Adrenal gland (tissue), 12 donors: ENCODE results near the gene TMC2. TPM values are rescaled to one million over a fixed set of nuclear protein-coding genes. Genes with fewer than 3 reads are reported as not detected.

ENCODE experiments used
- DNase-seq, 7 donors: peaks; one replicate each; pipeline ENCODE4 v3.0.0-alpha.2; 2019 to 2020
- H3K27ac ChIP-seq, 5 donors: fragments of 200-600 bp; sonication (generic) in 4 of 5; 1 replicate in 3 of 5; 2 replicates in 2 of 5; pipeline versions ENCODE4 v1.5.1 to v1.8.0; 2016 to 2020; ENCODE audit warnings: mild to moderate bottlenecking in 1 of 5
- H3K27me3 ChIP-seq: fragments of 200-600 bp; 2 replicates; pipeline ENCODE4 v1.8.0; 2021
- H3K36me3 ChIP-seq, 2 donors: fragments of 200-600 bp; replicated peaks in 1 of 2; 1 replicate in 1 of 2; 2 replicates in 1 of 2; pipeline versions ENCODE4 v1.5.1 to v1.8.0; 2018 to 2022
- H3K4me1 ChIP-seq, 2 donors: fragments of 200-600 bp; replicated peaks in 1 of 2; 1 replicate in 1 of 2; 2 replicates in 1 of 2; pipeline versions ENCODE4 v1.5.1 to v1.8.0; 2018 to 2021
- H3K4me3 ChIP-seq, 4 donors: fragments of 200-600 bp; sonication (generic) in 3 of 4; one replicate each; pipeline ENCODE4 v1.5.1; 2016 to 2018
- H3K9me3 ChIP-seq, 3 donors: fragments of 200-600 bp; sonication (generic) in 1 of 3; replicated peaks in 1 of 3; 1 replicate in 2 of 3; 2 replicates in 1 of 3; pipeline versions ENCODE4 v1.5.1 to v1.8.0; 2016 to 2021
- POLR2A ChIP-seq, 2 donors: fragments of 450-650 bp; IDR thresholded peaks; one replicate each; pipeline ENCODE4 v1.6.1; 2017; ENCODE audit warnings: antibody characterized with exemption in 2 of 2, mild to moderate bottlenecking in 2 of 2, moderate library complexity in 1 of 2
- WGBS, 4 donors: extraction: QIAGEN DNeasy Blood & Tissue Kit in 2 of 4; methylation state at CpG; one replicate each; pipeline versions ENCODE4 v1.1.5 to v1.1.7; 2013 to 2017; 5-methylcytosine and 5-hydroxymethylcytosine counted together
- intact Hi-C, 2 donors: fragments of 100-400 bp; cut with DNase I; formaldehyde crosslinking; loops; one replicate each; pipeline versions ENCODE4 v1.14.1 to v1.15.0; 2022 to 2023
- polyA plus RNA-seq, 3 donors: library from polyadenylated mRNA; stranded (reverse); fragments of 200-250 nt in 2 of 3; fragments of 350-450 nt in 1 of 3; fragmentation: Illumina TruSeq in 1 of 3; extraction: RNeasy Lipid Tissue Mini Kit (QIAGEN cat#74804) in 1 of 3; gene quantifications; one replicate each; pipeline ENCODE4 v1.2.3, GENCODE V29; 2013 to 2014
- total RNA-seq, 9 donors: library from RNA; depleted of rRNA in 4 of 9; stranded (reverse); fragments of >200 nt in 4 of 9; fragments of 120-200 nt in 1 of 9; fragmentation: NEBNext Ultra II Directional in 1 of 9; extraction: Animal tissue kit (Norgen Biotek cat#: 25700) in 1 of 9; gene quantifications; one replicate each; pipeline versions ENCODE4 v1.1.0 to v1.2.4, GENCODE V29; 2013 to 2023
- TF ChIP-seq, protein P1 (sequence below), 6 experiments: fragments of 450-650 bp in 4 of 6; fragments of 200-600 bp in 2 of 6; sonication (generic) in 1 of 6; IDR thresholded peaks; 1 replicate in 5 of 6; 2 replicates in 1 of 6; pipeline versions ENCODE4 v1.5.1 to v1.8.0; 2016 to 2021; ENCODE audit warnings: antibody characterized with exemption in 6 of 6, mild to moderate bottlenecking in 2 of 6, moderate library complexity in 1 of 6
- donor health status: healthy with polysubstance abuse.
- donor health status: Bipolar disorder and iron deficiency.
- donor health status: DM: yes; HTN: yes; CAD: no.
- donor health status: DM: no; HTN: no; CAD: no.
- donor health status: DM: no; HTN: no; CAD: no.
- donor health status: DM: yes; HTN: yes; CAD: no.

Gene TMC2
- total and polyA plus RNA-seq, 12 donors = 0.11 to 1.3 (median 0.42) TPM; not detected in 7

GRCh38 chr20:2528671-2529271, 7.6 kb upstream of the TMC2 start:
- WGBS, 4 donors = 48 to 60% (median 58%) methylated on average over 10 of the region's 10 CpGs
- H3K27ac ChIP-seq = no peak overlapping the region
- H3K9me3 ChIP-seq = no peaks in the 10 kb centered on the region
- intact Hi-C loops = loop anchor here (10.0 kb wide), 2 partner anchors 116 to 126 kb away; partner anchors contain the start of gene NOP56 (in 1 of the 2)
- peaks cover 0 to 8% of the 10 kb centered on the region in 2 donors for H3K4me1 ChIP-seq
- TF ChIP-seq, protein P1, sequence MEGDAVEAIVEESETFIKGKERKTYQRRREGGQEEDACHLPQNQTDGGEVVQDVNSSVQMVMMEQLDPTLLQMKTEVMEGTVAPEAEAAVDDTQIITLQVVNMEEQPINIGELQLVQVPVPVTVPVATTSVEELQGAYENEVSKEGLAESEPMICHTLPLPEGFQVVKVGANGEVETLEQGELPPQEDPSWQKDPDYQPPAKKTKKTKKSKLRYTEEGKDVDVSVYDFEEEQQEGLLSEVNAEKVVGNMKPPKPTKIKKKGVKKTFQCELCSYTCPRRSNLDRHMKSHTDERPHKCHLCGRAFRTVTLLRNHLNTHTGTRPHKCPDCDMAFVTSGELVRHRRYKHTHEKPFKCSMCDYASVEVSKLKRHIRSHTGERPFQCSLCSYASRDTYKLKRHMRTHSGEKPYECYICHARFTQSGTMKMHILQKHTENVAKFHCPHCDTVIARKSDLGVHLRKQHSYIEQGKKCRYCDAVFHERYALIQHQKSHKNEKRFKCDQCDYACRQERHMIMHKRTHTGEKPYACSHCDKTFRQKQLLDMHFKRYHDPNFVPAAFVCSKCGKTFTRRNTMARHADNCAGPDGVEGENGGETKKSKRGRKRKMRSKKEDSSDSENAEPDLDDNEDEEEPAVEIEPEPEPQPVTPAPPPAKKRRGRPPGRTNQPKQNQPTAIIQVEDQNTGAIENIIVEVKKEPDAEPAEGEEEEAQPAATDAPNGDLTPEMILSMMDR (IDR thresholded peaks at IDR 0.05) = no peak
- TF ChIP-seq POLR2A (IDR thresholded peaks at IDR 0.05) = no peak
- H3K36me3 ChIP-seq = no peaks in the 10 kb centered on the region
- no peaks in the 10 kb centered on the region for H3K27me3 ChIP-seq
- no peak overlapping the region for H3K4me3 ChIP-seq
- no peak for DNase-seq

DNA sequence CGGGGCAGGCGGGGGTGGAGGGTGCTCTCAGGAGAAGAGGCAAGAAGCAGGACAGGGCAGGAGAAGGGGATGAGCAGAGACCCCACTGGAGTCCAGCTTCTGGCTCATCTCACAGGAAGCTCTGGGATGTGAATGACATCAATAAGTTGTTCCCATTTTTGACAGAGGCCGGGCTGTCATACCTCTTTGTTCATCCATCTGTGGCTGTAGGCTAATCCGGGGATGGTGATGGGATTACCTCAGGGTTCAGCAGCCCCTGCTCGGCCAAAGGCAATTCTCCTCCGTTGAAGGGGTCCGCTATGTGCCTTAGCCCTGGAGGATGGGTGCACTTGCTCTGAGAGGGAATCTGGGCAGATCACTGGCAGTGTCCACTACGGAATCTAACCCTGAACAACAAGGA, 3.3 kb upstream of the TMC2 start:
- Histone ChIP-seq H3K27me3 (no peaks in the 10 kb centered on the region), H3K4me3 (no peak overlapping the region)
- TF ChIP-seq, protein P1 (IDR thresholded peaks at IDR 0.05) = no peak
- no peak for TF ChIP-seq POLR2A (IDR thresholded peaks at IDR 0.05)

DNA sequence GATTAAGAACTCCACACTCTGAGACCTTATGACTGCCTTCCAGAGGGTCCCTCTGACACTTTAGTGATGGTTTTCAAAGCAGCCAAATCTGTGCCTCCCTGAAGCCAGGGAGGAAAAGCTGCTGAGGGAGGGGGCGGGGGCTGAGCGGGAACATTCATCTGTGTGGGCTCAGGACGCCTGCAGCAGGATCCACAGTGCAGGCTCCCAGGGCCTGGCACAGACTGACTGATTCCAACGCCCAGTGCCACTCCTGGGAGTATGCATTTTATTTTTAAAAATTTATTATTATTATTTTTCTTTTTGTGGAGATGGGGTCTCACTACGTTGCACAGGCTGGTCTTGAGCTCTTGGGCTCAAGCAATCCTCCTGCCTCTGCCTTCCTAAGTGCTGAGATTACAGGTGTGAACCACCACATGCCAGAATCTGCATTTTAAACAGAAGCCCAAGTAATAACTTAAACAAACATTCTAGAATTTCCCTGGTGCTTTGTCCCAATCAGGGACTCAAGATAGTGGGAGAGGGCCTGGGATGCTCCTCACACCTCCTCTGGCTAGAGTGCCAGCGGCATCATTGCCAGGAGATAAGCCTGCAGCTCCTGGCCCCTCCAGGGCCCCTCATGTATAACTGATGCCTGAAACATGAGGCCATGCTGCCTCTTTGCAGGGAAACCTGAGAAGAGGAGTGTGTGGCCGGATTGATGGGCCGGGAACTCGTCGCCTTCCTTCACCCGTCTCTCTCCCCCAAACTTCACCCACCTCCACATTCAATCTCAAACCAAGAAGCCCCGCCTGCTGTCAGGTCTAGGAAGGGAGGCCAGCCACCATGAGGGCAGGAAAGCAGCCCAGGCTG, 438 bp upstream of the TMC2 start:
- 57 to 70% (median 59%) methylated on average over 10 to 12 of the region's 12 CpGs for WGBS, 4 donors

More for the DNA sequence above, 3.3 kb upstream of the TMC2 start:
- WGBS, 4 donors = 69 to 92% (median 84%) methylated on average over 4 to 8 of the region's 8 CpGs
- Histone ChIP-seq H3K36me3 (no peaks in the 10 kb centered on the region), H3K9me3 (no peaks in the 10 kb centered on the region), H3K4me1 (no peaks in the 10 kb centered on the region), H3K27ac (no peak overlapping the region)
- DNase-seq = no peak
- intact Hi-C loops = no loop called here

GRCh38 chr20:2537101-2537500, 728 bp downstream of the TMC2 start:
- intact Hi-C loops = no loop called here
- H3K27ac ChIP-seq = no peak overlapping the region
- H3K4me3 ChIP-seq = no peak overlapping the region
- H3K27me3 ChIP-seq = no peaks in the 10 kb centered on the region
- peaks cover 0 to 3% of the 10 kb centered on the region in 2 donors for H3K4me1 ChIP-seq
- TF ChIP-seq, protein P1 (IDR thresholded peaks at IDR 0.05) = no peak
- TF ChIP-seq POLR2A (IDR thresholded peaks at IDR 0.05) = no peak
- H3K36me3 ChIP-seq = no peaks in the 10 kb centered on the region
- WGBS, 4 donors = 63 to 70% (median 69%) methylated on average over 5 of the region's 5 CpGs
- DNase-seq = no peak
- no peaks in the 10 kb centered on the region for H3K9me3 ChIP-seq

More for the DNA sequence above, 438 bp upstream of the TMC2 start:
- H3K4me1 ChIP-seq = peaks cover 0 to 3% of the 10 kb centered on the region in 2 donors
- no peak for TF ChIP-seq POLR2A (IDR thresholded peaks at IDR 0.05)
- TF ChIP-seq, protein P1 (IDR thresholded peaks at IDR 0.05) = no peak
- H3K27ac ChIP-seq = no peak overlapping the region
- H3K9me3 ChIP-seq = no peaks in the 10 kb centered on the region
- no peaks in the 10 kb centered on the region for H3K36me3 ChIP-seq
- DNase-seq = no peak
- H3K27me3 ChIP-seq = no peaks in the 10 kb centered on the region
- no peak overlapping the region for H3K4me3 ChIP-seq
- intact Hi-C loops = no loop called here
